ENCODE data around the gene ZC3H18. TPM values are rescaled to one million over a fixed set of nuclear protein-coding genes. Genes with fewer than 3 reads are reported as not detected.

Gene ZC3H18
- total RNA-seq, 1 donor from 2014 or later, result 21.3 TPM

GRCh38 chr16:88654363-88655052 lies 84.3 kb downstream of the ZC3H18 start:
- Histone ChIP-seq H3K4me3 (no peak overlapping the region), H3K4me1 (peaks cover 25% of the 10 kb centered on the region), H3K36me3 (peaks cover 36% of the 10 kb centered on the region), H3K9me3 (replicated peaks) (no peaks in the 10 kb centered on the region), H3K27ac (replicated peaks) (no peak overlapping the region), H3K27me3 (ENCODE audit: low read depth) (no peaks in the 10 kb centered on the region)
- no peak for DNase-seq
- intact Hi-C loops (cut with micrococcal nuclease), result no loop called here
- TF ChIP-seq CTCF (IDR thresholded peaks at IDR 0.05; ENCODE audit: borderline replicate concordance), result no peak

GRCh38 chr16:88655053-88655732 lies 85.0 kb downstream of the ZC3H18 start:
- Histone ChIP-seq H3K36me3 (peaks cover 36% of the 10 kb centered on the region), H3K27ac (replicated peaks) (no peak overlapping the region), H3K9me3 (replicated peaks) (no peaks in the 10 kb centered on the region), H3K4me1 (peaks cover 18% of the 10 kb centered on the region), H3K27me3 (ENCODE audit: low read depth) (no peaks in the 10 kb centered on the region), H3K4me3 (no peak overlapping the region)
- intact Hi-C loops (cut with micrococcal nuclease), result no loop called here
- TF ChIP-seq CTCF (IDR thresholded peaks at IDR 0.05; ENCODE audit: borderline replicate concordance), result no peak
- DNase-seq, result no peak

- Histone ChIP-seq H3K4me1 (peaks cover 12% of the 10 kb centered on the region), H3K27ac (replicated peaks) (no peak overlapping the region), H3K27me3 (ENCODE audit: low read depth) (no peaks in the 10 kb centered on the region), H3K9me3 (replicated peaks) (no peaks in the 10 kb centered on the region), H3K4me3 (no peak overlapping the region), H3K36me3 (peaks cover 36% of the 10 kb centered on the region)
- DNase-seq, result no peak
- intact Hi-C loops (cut with micrococcal nuclease), result no loop called here
- no peak for TF ChIP-seq CTCF (IDR thresholded peaks at IDR 0.05; ENCODE audit: borderline replicate concordance)
These were observed 85.6 kb downstream of the ZC3H18 start for GRCh38 chr16:88655733-88656281.

- Histone ChIP-seq H3K27me3 (ENCODE audit: low read depth) (no peaks in the 10 kb centered on the region), H3K4me3 (no peak overlapping the region), H3K4me1 (peaks cover 7% of the 10 kb centered on the region), H3K9me3 (replicated peaks) (no peaks in the 10 kb centered on the region), H3K27ac (replicated peaks) (no peak overlapping the region), H3K36me3 (peaks cover 36% of the 10 kb centered on the region)
- intact Hi-C loops (cut with micrococcal nuclease), result no loop called here
- TF ChIP-seq CTCF (IDR thresholded peaks at IDR 0.05; ENCODE audit: borderline replicate concordance), result no peak
- DNase-seq, result no peak
These were observed 86.2 kb downstream of the ZC3H18 start for GRCh38 chr16:88656291-88656980.

- peaks cover 36% of the 10 kb centered on the region for H3K36me3 ChIP-seq
- TF ChIP-seq CTCF (IDR thresholded peaks at IDR 0.05; ENCODE audit: borderline replicate concordance), result no peak
- intact Hi-C loops (cut with micrococcal nuclease), result no loop called here
- H3K4me3 ChIP-seq, result no peak overlapping the region
- peaks cover 11% of the 10 kb centered on the region for H3K4me1 ChIP-seq
- no peak for DNase-seq
- no peaks in the 10 kb centered on the region for H3K27me3 ChIP-seq (ENCODE audit: low read depth)
- no peaks in the 10 kb centered on the region for H3K9me3 ChIP-seq (replicated peaks)
- no peak overlapping the region for H3K27ac ChIP-seq (replicated peaks)
These were observed 87.2 kb downstream of the ZC3H18 start for GRCh38 chr16:88657371-88657770.

All from left ventricle myocardium inferior (tissue), 1 donor.